HG03066 (cell line): ENCODE results near the gene ST8SIA4.
"Not testable (repeated sequence)": the region's sequence is repeated elsewhere in the genome, so short reads cannot be mapped to it uniquely, and the experiment has no call there.

Experiments used
- ATAC-seq: cut with Tn5 transposase; IDR thresholded peaks from one replicate; pipeline ENCODE4 v1.9.1; 2021; ENCODE audit warnings: low read depth; ENCODE audit not compliant: unreplicated experiment

Gene ST8SIA4

GRCh38 chr5:100789694-100790093, 113.4 kb downstream of the ST8SIA4 start:
- no peak for ATAC-seq

GRCh38 chr5:100788417-100788816, 114.7 kb downstream of the ST8SIA4 start:
- ATAC-seq: peak; percentile 39

GRCh38 chr5:100787648-100788047, 115.4 kb downstream of the ST8SIA4 start:
- peak; percentile 75 for ATAC-seq

GRCh38 chr5:100785536-100785935, 117.5 kb downstream of the ST8SIA4 start:
- ATAC-seq: not testable (repeated sequence)

- ATAC-seq: peak; percentile 66
Observed at GRCh38 chr5:100780376-100780870, 122.7 kb downstream of the ST8SIA4 start.

GRCh38 chr5:100779669-100780375, 123.3 kb downstream of the ST8SIA4 start:
- ATAC-seq: peak; percentile 38

- peak; percentile 79 for ATAC-seq
Observed at GRCh38 chr5:100777680-100778300, 125.3 kb downstream of the ST8SIA4 start.

GRCh38 chr5:100775533-100775855, 127.6 kb downstream of the ST8SIA4 start:
- ATAC-seq: no peak

- no peak for ATAC-seq
Observed at GRCh38 chr5:100772548-100772947, 130.5 kb downstream of the ST8SIA4 start.

- no peak for ATAC-seq
Observed at GRCh38 chr5:100772006-100772405, 131.1 kb downstream of the ST8SIA4 start.

GRCh38 chr5:100771181-100771580, 131.9 kb downstream of the ST8SIA4 start:
- ATAC-seq: no peak

- no peak for ATAC-seq
Observed at GRCh38 chr5:100768221-100768620, 134.9 kb downstream of the ST8SIA4 start.

GRCh38 chr5:100762995-100763394, 140.1 kb downstream of the ST8SIA4 start:
- no peak for ATAC-seq

GRCh38 chr5:100762108-100762507, 141.0 kb downstream of the ST8SIA4 start:
- no peak for ATAC-seq

- ATAC-seq: no peak
Observed at GRCh38 chr5:100761192-100761591, 141.9 kb downstream of the ST8SIA4 start.

- no peak for ATAC-seq
Observed at GRCh38 chr5:100760688-100761087, 142.4 kb downstream of the ST8SIA4 start.

GRCh38 chr5:100758780-100759179, 144.3 kb downstream of the ST8SIA4 start:
- no peak for ATAC-seq

- no peak for ATAC-seq
Observed at GRCh38 chr5:100758306-100758705, 144.8 kb downstream of the ST8SIA4 start.

- ATAC-seq: no peak
Observed at GRCh38 chr5:100757618-100758017, 145.5 kb downstream of the ST8SIA4 start.
